GM10266 (cell line): ENCODE data around the gene DEPP1.

Source experiments
- DNase-seq: peaks from one replicate; pipeline ENCODE4 v3.0.0; 2012; ENCODE audit errors: extremely low spot score
- TF ChIP-seq, protein P1 (sequence below): IDR thresholded peaks from 2 replicates; pipeline ENCODE4 v1.5.1; 2012; ENCODE audit warnings: mild to moderate bottlenecking, low read depth; ENCODE audit not compliant: control insufficient read depth, insufficient read depth; ENCODE audit errors: missing control alignments

Gene DEPP1

GRCh38 chr10:44992732-44993225 lies 14.2 kb upstream of the DEPP1 start:
- no peak for DNase-seq
- TF ChIP-seq, protein P1, sequence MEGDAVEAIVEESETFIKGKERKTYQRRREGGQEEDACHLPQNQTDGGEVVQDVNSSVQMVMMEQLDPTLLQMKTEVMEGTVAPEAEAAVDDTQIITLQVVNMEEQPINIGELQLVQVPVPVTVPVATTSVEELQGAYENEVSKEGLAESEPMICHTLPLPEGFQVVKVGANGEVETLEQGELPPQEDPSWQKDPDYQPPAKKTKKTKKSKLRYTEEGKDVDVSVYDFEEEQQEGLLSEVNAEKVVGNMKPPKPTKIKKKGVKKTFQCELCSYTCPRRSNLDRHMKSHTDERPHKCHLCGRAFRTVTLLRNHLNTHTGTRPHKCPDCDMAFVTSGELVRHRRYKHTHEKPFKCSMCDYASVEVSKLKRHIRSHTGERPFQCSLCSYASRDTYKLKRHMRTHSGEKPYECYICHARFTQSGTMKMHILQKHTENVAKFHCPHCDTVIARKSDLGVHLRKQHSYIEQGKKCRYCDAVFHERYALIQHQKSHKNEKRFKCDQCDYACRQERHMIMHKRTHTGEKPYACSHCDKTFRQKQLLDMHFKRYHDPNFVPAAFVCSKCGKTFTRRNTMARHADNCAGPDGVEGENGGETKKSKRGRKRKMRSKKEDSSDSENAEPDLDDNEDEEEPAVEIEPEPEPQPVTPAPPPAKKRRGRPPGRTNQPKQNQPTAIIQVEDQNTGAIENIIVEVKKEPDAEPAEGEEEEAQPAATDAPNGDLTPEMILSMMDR = no peak

- TF ChIP-seq, protein P1 = no peak
- DNase-seq = no peak
Measured at GRCh38 chr10:44992070-44992731, 13.6 kb upstream of the DEPP1 start.

GRCh38 chr10:44991571-44991970 lies 13.0 kb upstream of the DEPP1 start:
- no peak for DNase-seq
- TF ChIP-seq, protein P1 = no peak

GRCh38 chr10:44990965-44991364 lies 12.4 kb upstream of the DEPP1 start:
- TF ChIP-seq, protein P1 = no peak
- no peak for DNase-seq

GRCh38 chr10:44990302-44990655 lies 11.7 kb upstream of the DEPP1 start:
- TF ChIP-seq, protein P1 = no peak
- no peak for DNase-seq

GRCh38 chr10:44989597-44990301 lies 11.1 kb upstream of the DEPP1 start:
- TF ChIP-seq, protein P1 = no peak
- DNase-seq = no peak
